Astrocyte (in vitro differentiated cells and primary cell): Measurements from ENCODE around the gene TUBB8. TPM values are rescaled to one million over a fixed set of nuclear protein-coding genes. Genes with fewer than 3 reads are reported as not detected.
"Not testable (repeated sequence)": the region's sequence is repeated elsewhere in the genome, so short reads cannot be mapped to it uniquely, and the experiment has no call there.

Experiments
- DNase-seq: peaks from one replicate; pipeline ENCODE4 v3.0.0-alpha.2; 2010; ENCODE audit warnings: low read depth
- FAIRE-seq: peaks from 2 replicates; lab custom pipeline; 2011; peaks lifted over from hg19 to GRCh38; lab: Jason Lieb, UNC
- H2AFZ ChIP-seq: 2 replicates; pipeline ENCODE4 v1.6.0; 2012; ENCODE audit warnings: low read depth, low read length, inconsistent platforms
- H3K27ac ChIP-seq: 2 replicates; pipeline ENCODE4 v1.5.1; 2011; ENCODE audit warnings: low read depth, low read length, inconsistent platforms
- H3K27me3 ChIP-seq: 2 replicates; pipeline ENCODE4 v1.6.0; 2011; ENCODE audit warnings: low read length, inconsistent platforms; ENCODE audit not compliant: insufficient read depth
- H3K36me3 ChIP-seq: 2 replicates; pipeline ENCODE4 v1.5.1; 2011; ENCODE audit warnings: low read length, inconsistent platforms; ENCODE audit not compliant: insufficient read depth
- H3K4me1 ChIP-seq: 2 replicates; pipeline ENCODE4 v1.5.1; 2011; ENCODE audit warnings: low read length, inconsistent platforms; ENCODE audit not compliant: insufficient read depth
- H3K4me2 ChIP-seq: 2 replicates; pipeline ENCODE4 v1.6.0; 2012; ENCODE audit warnings: low read length, inconsistent platforms
- H3K4me3 ChIP-seq: 2 replicates; pipeline ENCODE4 v1.5.1; 2011; ENCODE audit warnings: low read depth, mild to moderate bottlenecking, low read length, inconsistent platforms; ENCODE audit not compliant: insufficient read depth
- H3K79me2 ChIP-seq: 2 replicates; pipeline ENCODE4 v1.6.0; 2012; ENCODE audit warnings: mild to moderate bottlenecking, low read length, inconsistent platforms; ENCODE audit not compliant: insufficient read depth
- H3K9ac ChIP-seq: 2 replicates; pipeline ENCODE4 v1.6.0; 2012; ENCODE audit warnings: mild to moderate bottlenecking, low read length, inconsistent platforms
- H3K9me3 ChIP-seq: 2 replicates; pipeline ENCODE4 v1.5.1; 2012; ENCODE audit warnings: low read depth, mild to moderate bottlenecking, low read length, inconsistent platforms; ENCODE audit not compliant: insufficient read depth
- H4K20me1 ChIP-seq: 2 replicates; pipeline ENCODE4 v1.6.0; 2012; ENCODE audit warnings: low read length, inconsistent platforms; ENCODE audit not compliant: insufficient read depth
- H3K27ac Mint-ChIP-seq: one replicate; pipeline ENCODE4 v1.8.0; 2021; ENCODE audit warnings: mild to moderate bottlenecking, mixed read lengths; ENCODE audit not compliant: unreplicated experiment
- H3K27me3 Mint-ChIP-seq: one replicate; pipeline ENCODE4 v1.8.0; 2021; ENCODE audit warnings: low read depth, mixed read lengths; ENCODE audit not compliant: unreplicated experiment
- H3K36me3 Mint-ChIP-seq: one replicate; pipeline ENCODE4 v1.8.0; 2021; ENCODE audit warnings: low read depth, mixed read lengths; ENCODE audit not compliant: unreplicated experiment
- H3K4me1 Mint-ChIP-seq: one replicate; pipeline ENCODE4 v1.8.0; 2021; ENCODE audit warnings: low read depth, mixed read lengths; ENCODE audit not compliant: unreplicated experiment
- H3K4me3 Mint-ChIP-seq: one replicate; pipeline ENCODE4 v1.8.0; 2021; ENCODE audit warnings: mild to moderate bottlenecking, moderate library complexity, mixed read lengths; ENCODE audit not compliant: unreplicated experiment
- H3K9me3 Mint-ChIP-seq: one replicate; pipeline ENCODE4 v1.8.0; 2021; ENCODE audit warnings: mild to moderate bottlenecking, mixed read lengths; ENCODE audit not compliant: unreplicated experiment
- CTCF ChIP-seq: IDR thresholded peaks from 2 replicates; pipeline ENCODE4 v1.5.1; 2011; ENCODE audit warnings: low read depth, mild to moderate bottlenecking, inconsistent platforms, low read length, moderate library complexity; ENCODE audit not compliant: insufficient read depth
- total RNA-seq: library from RNA; stranded (reverse); gene quantifications from 2 replicates; pipeline ENCODE4 v1.2.1, GENCODE V29; 2021

The TUBB8 gene
- total RNA-seq, 1 donor from 2014 or later: not detected

DNA sequence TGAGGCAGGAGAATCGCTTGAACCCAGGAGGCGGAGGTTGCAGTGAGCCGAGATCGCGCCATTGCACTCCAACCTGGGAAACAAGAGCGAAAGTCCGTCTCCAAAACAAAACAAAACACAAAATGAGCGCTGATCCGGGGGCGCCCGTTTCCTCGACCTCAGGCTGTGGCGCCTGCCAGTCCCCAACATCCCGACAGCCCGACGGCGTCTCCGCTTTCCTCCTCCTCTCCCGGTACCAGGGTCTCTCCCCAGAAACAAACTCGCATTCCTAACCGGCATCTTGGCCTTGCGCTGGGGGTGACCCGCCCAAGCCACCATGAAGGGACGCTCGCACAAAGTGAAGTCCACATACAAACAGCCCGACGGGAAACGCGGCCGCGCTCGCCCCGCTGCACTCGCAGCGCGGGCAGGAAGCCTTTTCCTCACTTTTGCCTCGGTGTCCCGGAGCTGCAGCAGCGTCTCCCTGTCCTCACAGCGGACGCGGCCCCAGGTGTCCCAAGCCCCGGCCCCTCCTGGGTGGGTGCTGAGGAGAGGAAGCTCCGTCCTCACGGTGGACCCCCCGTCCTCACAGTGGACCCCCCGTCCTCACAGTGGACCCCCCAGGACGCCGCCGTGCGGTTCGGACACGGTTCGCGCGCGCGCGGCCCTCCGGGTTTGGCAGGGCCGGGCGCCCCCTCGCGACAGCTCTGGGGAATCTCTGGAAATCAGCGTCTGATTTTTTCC, 24.6 kb upstream of the TUBB8 start:
- H3K4me3 Mint-ChIP-seq: peak overlapping the region; percentile 77
- not testable (repeated sequence) for H3K4me1 Mint-ChIP-seq, H3K36me3 ChIP-seq, H3K36me3 Mint-ChIP-seq, H3K9me3 ChIP-seq, H4K20me1 ChIP-seq, H3K27me3 ChIP-seq, H3K79me2 ChIP-seq, H3K4me1 ChIP-seq, H3K27ac Mint-ChIP-seq, H3K27ac ChIP-seq, H3K9me3 Mint-ChIP-seq, FAIRE-seq, H3K9ac ChIP-seq
- peak overlapping the region; percentile 66 for H2AFZ ChIP-seq
- peak; percentile 16 for DNase-seq
- TF ChIP-seq CTCF: peak; percentile 12
- peaks cover 14% of the 10 kb centered on the region for H3K27me3 Mint-ChIP-seq
- H3K4me3 ChIP-seq: peak overlapping the region; percentile 44
- H3K4me2 ChIP-seq: peak overlapping the region; percentile 77

- H3K4me3 Mint-ChIP-seq, H3K9me3 Mint-ChIP-seq, FAIRE-seq: not testable (repeated sequence)
Observed at GRCh38 chr10:68156-68555, 19.1 kb upstream of the TUBB8 start.

GRCh38 chr10:49926-50325, 830 bp upstream of the TUBB8 start:
- FAIRE-seq, H3K4me2 ChIP-seq, H3K4me3 ChIP-seq, H3K9ac ChIP-seq, H3K27ac ChIP-seq, H3K27me3 Mint-ChIP-seq, H3K9me3 ChIP-seq, H3K9me3 Mint-ChIP-seq, H3K36me3 ChIP-seq, DNase-seq, H3K4me1 ChIP-seq, H3K79me2 ChIP-seq, H3K27ac Mint-ChIP-seq, H3K27me3 ChIP-seq, H2AFZ ChIP-seq, H4K20me1 ChIP-seq, H3K4me3 Mint-ChIP-seq, H3K36me3 Mint-ChIP-seq, H3K4me1 Mint-ChIP-seq: not testable (repeated sequence)

More at GRCh38 chr10:68156-68555, 19.1 kb upstream of the TUBB8 start:
- not testable (repeated sequence) for H2AFZ ChIP-seq, H3K4me1 Mint-ChIP-seq, H3K4me2 ChIP-seq, H3K9ac ChIP-seq, H3K27me3 ChIP-seq, H3K27ac ChIP-seq, H3K4me1 ChIP-seq, DNase-seq, H4K20me1 ChIP-seq, H3K79me2 ChIP-seq, H3K36me3 Mint-ChIP-seq, H3K9me3 ChIP-seq, H3K4me3 ChIP-seq, H3K27ac Mint-ChIP-seq, H3K36me3 ChIP-seq
- peaks cover 14% of the 10 kb centered on the region for H3K27me3 Mint-ChIP-seq

GRCh38 chr10:47864-48263, 1.2 kb downstream of the TUBB8 start:
- H3K4me1 Mint-ChIP-seq, H3K9me3 Mint-ChIP-seq, H4K20me1 ChIP-seq, H3K9me3 ChIP-seq, H3K27me3 ChIP-seq, H3K4me2 ChIP-seq, FAIRE-seq, H3K9ac ChIP-seq, H3K36me3 ChIP-seq, H3K79me2 ChIP-seq, H3K27ac ChIP-seq, H2AFZ ChIP-seq, H3K4me3 ChIP-seq, H3K27ac Mint-ChIP-seq, H3K4me3 Mint-ChIP-seq, H3K27me3 Mint-ChIP-seq, H3K36me3 Mint-ChIP-seq, DNase-seq, H3K4me1 ChIP-seq: not testable (repeated sequence)

DNA sequence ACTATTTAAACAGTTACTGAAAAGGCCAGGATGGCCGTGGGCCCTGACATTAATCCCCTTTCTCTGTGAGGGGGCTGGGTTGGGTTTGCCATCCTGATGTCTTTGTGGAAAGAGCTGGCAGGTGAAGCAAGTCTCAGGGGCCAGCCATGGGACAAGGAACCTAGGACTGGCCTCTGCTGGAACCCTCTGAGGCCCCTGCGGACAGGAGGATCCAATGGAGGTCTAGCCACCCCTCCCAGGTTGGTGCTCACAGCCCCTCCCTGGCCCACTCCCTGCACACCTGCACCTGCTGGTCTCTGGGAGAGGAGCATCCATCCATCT, 35.8 kb downstream of the TUBB8 start:
- not testable (repeated sequence) for H3K4me3 ChIP-seq, H3K27me3 Mint-ChIP-seq, H3K4me2 ChIP-seq, H3K9me3 ChIP-seq, H2AFZ ChIP-seq, H3K4me1 Mint-ChIP-seq, H3K9ac ChIP-seq, H3K4me3 Mint-ChIP-seq, DNase-seq, H3K9me3 Mint-ChIP-seq, FAIRE-seq, H3K36me3 Mint-ChIP-seq, H3K27me3 ChIP-seq, H3K79me2 ChIP-seq, H3K36me3 ChIP-seq, H3K4me1 ChIP-seq, H3K27ac Mint-ChIP-seq, H4K20me1 ChIP-seq, H3K27ac ChIP-seq
